Keratinocyte (primary cell): Measurements from ENCODE around the gene ZNF134. TPM values are rescaled to one million over a fixed set of nuclear protein-coding genes. Genes with fewer than 3 reads are reported as not detected.

Experiments
- DNase-seq: peaks from one replicate; pipeline ENCODE4 v3.0.0-alpha.2; 2011; ENCODE audit warnings: low read depth, missing footprints, low spot score
- FAIRE-seq: peaks from 2 replicates; lab custom pipeline; 2011; peaks lifted over from hg19 to GRCh38; lab: Jason Lieb, UNC
- H2AFZ ChIP-seq: 2 replicates; pipeline ENCODE4 v1.6.0; 2012; ENCODE audit warnings: low read length, control low read depth, inconsistent platforms; ENCODE audit not compliant: control insufficient read depth
- H3K27ac ChIP-seq: 2 replicates; pipeline ENCODE4 v1.5.1; 2011; ENCODE audit warnings: low read length; ENCODE audit not compliant: control insufficient read depth, insufficient read depth
- H3K27me3 ChIP-seq: 3 replicates; pipeline ENCODE4 v1.6.0; 2011; ENCODE audit warnings: low read length; ENCODE audit not compliant: control insufficient read depth, insufficient read depth; ENCODE audit errors: extremely low read depth
- H3K36me3 ChIP-seq, 2 experiments: 2 replicates in 1 of 2; 3 replicates in 1 of 2; pipeline ENCODE4 v1.5.1; 2011; ENCODE audit warnings: low read length in 2 of 2, mild to moderate bottlenecking in 1 of 2; ENCODE audit not compliant: control insufficient read depth in 2 of 2, insufficient read depth in 2 of 2; ENCODE audit errors: extremely low read depth in 1 of 2
- H3K4me1 ChIP-seq: 3 replicates; pipeline ENCODE4 v1.5.1; 2011; ENCODE audit warnings: low read length; ENCODE audit not compliant: control insufficient read depth, insufficient read depth; ENCODE audit errors: extremely low read depth
- H3K4me2 ChIP-seq: 3 replicates; pipeline ENCODE4 v1.6.0; 2011; ENCODE audit warnings: low read depth, low read length; ENCODE audit not compliant: control insufficient read depth, insufficient read depth; ENCODE audit errors: extremely low read depth
- H3K4me3 ChIP-seq, 3 experiments: fragments of 200-600 bp in 1 of 3; sonication (generic) in 1 of 3; 2 replicates in 2 of 3; 3 replicates in 1 of 3; pipeline ENCODE4 v1.5.1; 2011 to 2016; ENCODE audit warnings: low read length in 3 of 3, mild to moderate bottlenecking in 3 of 3, control low read depth in 2 of 3, inconsistent platforms in 1 of 3, low read depth in 1 of 3, mixed read lengths in 1 of 3, mixed run types in 1 of 3, moderate library complexity in 1 of 3; ENCODE audit not compliant: control insufficient read depth in 2 of 3, insufficient read depth in 2 of 3; ENCODE audit errors: extremely low read depth in 1 of 3
- H3K79me2 ChIP-seq: 2 replicates; pipeline ENCODE4 v1.6.0; 2012; ENCODE audit warnings: low read length; ENCODE audit not compliant: control insufficient read depth, insufficient read depth
- H3K9ac ChIP-seq: 3 replicates; pipeline ENCODE4 v1.6.0; 2011; ENCODE audit warnings: low read length; ENCODE audit not compliant: control insufficient read depth, insufficient read depth; ENCODE audit errors: extremely low read depth
- H3K9me1 ChIP-seq: 3 replicates; pipeline ENCODE4 v1.6.0; 2011; ENCODE audit warnings: low read length; ENCODE audit not compliant: control insufficient read depth, insufficient read depth; ENCODE audit errors: extremely low read depth
- H3K9me3 ChIP-seq: 2 replicates; pipeline ENCODE4 v1.5.1; 2012; ENCODE audit warnings: low read depth, low read length; ENCODE audit not compliant: control insufficient read depth
- H4K20me1 ChIP-seq: 3 replicates; pipeline ENCODE4 v1.6.0; 2011; ENCODE audit warnings: low read length; ENCODE audit not compliant: control insufficient read depth, insufficient read depth; ENCODE audit errors: extremely low read depth
- CTCF ChIP-seq, 3 experiments: IDR thresholded peaks in 1 of 3; conservative IDR thresholded peaks in 1 of 3; optimal IDR thresholded peaks in 1 of 3; 2 replicates in 2 of 3; 3 replicates in 1 of 3; pipeline versions ENCODE3 to v1.5.1; 2011; ENCODE audit warnings: low read length in 3 of 3, mild to moderate bottlenecking in 3 of 3, moderate library complexity in 2 of 3, control low read depth in 1 of 3, inconsistent platforms in 1 of 3; ENCODE audit not compliant: insufficient read depth in 2 of 3; ENCODE audit errors: extremely low read depth in 1 of 3
- EZH2 ChIP-seq: IDR thresholded peaks from one replicate; pipeline ENCODE4 v1.6.1; 2012; ENCODE audit warnings: inconsistent platforms, mild to moderate bottlenecking, low read length, moderate library complexity
- dilution Hi-C: fragments of 300-500 bp; cut with MboI; formaldehyde crosslinking; loops from one replicate; pipeline ENCODE4 v1.7.0; 2020; ENCODE audit warnings: low sequenced_read_pairs; ENCODE audit not compliant: extremely low pct_ligation_motif_present
- polyA plus RNA-seq, 5 experiments: library from polyadenylated mRNA; depleted of rRNA in 3 of 5; stranded (reverse) in 3 of 5; stranded (forward) in 1 of 5; unstranded in 1 of 5; fragments of >200 nt; gene quantifications; 1 replicate in 1 of 5; 2 replicates in 3 of 5; 3 replicates in 1 of 5; pipeline versions ENCODE4 v1.2.1 to v1.2.3, GENCODE V29; 2011 to 2012; ENCODE audit warnings: missing spikeins in 2 of 5, low read depth in 1 of 5, low replicate concordance in 1 of 5

The ZNF134 gene
- polyA plus RNA-seq, 1 donor (not counting 4 experiments of a cell fraction or from before 2014, with no cell fraction given): 10.7 TPM

GRCh38 chr19:57637379-57637778, 23.3 kb downstream of the ZNF134 start:
- FAIRE-seq (no peak), DNase-seq (no peak)
- no peak overlapping the region for H3K27ac ChIP-seq
- H3K4me1 ChIP-seq: peaks cover 11% of the 10 kb centered on the region
- H2AFZ ChIP-seq: no peak overlapping the region
- no peaks in the 10 kb centered on the region for H4K20me1 ChIP-seq
- H3K9ac ChIP-seq: no peak overlapping the region
- H3K9me1 ChIP-seq: no peaks in the 10 kb centered on the region
- peaks cover 16 to 27% of the 10 kb centered on the region in 2 experiments for H3K36me3 ChIP-seq
- H3K4me2 ChIP-seq: no peak overlapping the region
- dilution Hi-C loops: no loop called here
- no peak for TF ChIP-seq CTCF (optimal IDR thresholded peaks at IDR 0.05 in 1 of 3, IDR thresholded peaks at IDR 0.05 in 1 of 3, conservative IDR thresholded peaks at IDR 0.05 in 1 of 3; ENCODE audit: extremely low read depth in 1 of 3, insufficient read depth in 2 of 3, low read length in 3 of 3)
- TF ChIP-seq EZH2: no peak
- peaks cover 8% of the 10 kb centered on the region for H3K9me3 ChIP-seq
- no peak overlapping the region for H3K4me3 ChIP-seq
- peaks cover 15% of the 10 kb centered on the region for H3K79me2 ChIP-seq
- no peaks in the 10 kb centered on the region for H3K27me3 ChIP-seq

DNA sequence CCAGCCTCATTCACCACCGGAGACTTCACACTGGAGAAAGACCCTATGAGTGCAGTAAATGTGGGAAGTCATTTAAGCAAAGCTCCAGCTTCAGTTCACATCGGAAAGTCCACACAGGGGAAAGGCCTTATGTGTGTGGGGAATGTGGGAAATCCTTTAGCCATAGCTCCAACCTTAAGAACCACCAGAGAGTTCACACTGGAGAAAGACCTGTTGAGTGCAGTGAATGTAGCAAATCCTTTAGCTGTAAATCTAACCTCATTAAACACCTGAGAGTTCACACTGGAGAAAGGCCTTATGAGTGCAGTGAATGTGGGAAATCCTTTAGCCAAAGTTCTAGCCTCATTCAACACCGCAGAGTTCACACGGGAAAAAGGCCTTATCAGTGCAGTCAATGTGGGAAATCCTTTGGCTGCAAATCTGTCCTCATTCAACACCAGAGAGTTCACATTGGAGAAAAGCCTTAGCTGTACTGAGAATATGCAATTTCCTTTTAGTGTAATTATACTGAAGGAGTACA, 27.7 kb downstream of the ZNF134 start:
- Histone ChIP-seq H3K79me2 (no peaks in the 10 kb centered on the region), H3K4me1 (peaks cover 8% of the 10 kb centered on the region), H2AFZ (no peak overlapping the region), H3K9ac (no peak overlapping the region), H3K36me3 (peaks cover 16 to 23% of the 10 kb centered on the region in 2 experiments), H3K27ac (no peak overlapping the region), H3K27me3 (no peaks in the 10 kb centered on the region), H4K20me1 (no peaks in the 10 kb centered on the region), H3K4me2 (no peak overlapping the region), H3K4me3 (no peak overlapping the region), H3K9me1 (no peaks in the 10 kb centered on the region), H3K9me3 (peaks cover 8% of the 10 kb centered on the region)
- TF ChIP-seq CTCF (optimal IDR thresholded peaks at IDR 0.05 in 1 of 3, IDR thresholded peaks at IDR 0.05 in 1 of 3, conservative IDR thresholded peaks at IDR 0.05 in 1 of 3; ENCODE audit: extremely low read depth in 1 of 3, insufficient read depth in 2 of 3, low read length in 3 of 3) (no peak), EZH2 (no peak)
- dilution Hi-C loops: no loop called here
- DNase-seq (no peak), FAIRE-seq (no peak)
